ENCODE results near the gene METTL25B.

Gene METTL25B

DNA sequence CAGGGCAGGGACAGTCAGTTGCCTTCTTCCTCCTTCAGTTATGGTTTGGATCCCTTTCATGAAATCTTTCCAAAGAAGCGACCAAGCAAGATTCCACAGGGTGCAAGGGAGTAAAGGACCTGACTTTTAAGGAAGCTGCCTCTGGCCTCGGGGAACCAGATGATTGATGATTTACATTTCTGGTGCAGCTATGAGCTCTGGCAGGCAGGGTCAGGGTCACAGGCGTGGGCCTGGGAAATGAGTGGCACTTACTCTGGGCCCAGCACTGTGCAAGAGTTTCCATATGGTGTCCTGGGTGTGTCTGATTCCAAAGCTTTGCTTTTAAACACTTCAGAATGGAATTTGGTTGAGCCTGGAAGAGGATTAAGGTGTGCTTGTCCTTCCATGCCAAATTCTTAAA lies 15.6 kb upstream of the METTL25B start:
- ATAC-seq, result no peak
- no peak for TF ChIP-seq ZC3H10 (CRISPR knock-in tag; IDR thresholded peaks at IDR 0.05)
- no peak for TF ChIP-seq OSR1 (CRISPR knock-in tag; IDR thresholded peaks at IDR 0.05)
- TF ChIP-seq ZFP3 (CRISPR knock-in tag; IDR thresholded peaks at IDR 0.05), result no peak
- TF ChIP-seq BACH2 (CRISPR knock-in tag; IDR thresholded peaks at IDR 0.05; ENCODE audit: borderline replicate concordance), result no peak
- TF ChIP-seq, protein P1, sequence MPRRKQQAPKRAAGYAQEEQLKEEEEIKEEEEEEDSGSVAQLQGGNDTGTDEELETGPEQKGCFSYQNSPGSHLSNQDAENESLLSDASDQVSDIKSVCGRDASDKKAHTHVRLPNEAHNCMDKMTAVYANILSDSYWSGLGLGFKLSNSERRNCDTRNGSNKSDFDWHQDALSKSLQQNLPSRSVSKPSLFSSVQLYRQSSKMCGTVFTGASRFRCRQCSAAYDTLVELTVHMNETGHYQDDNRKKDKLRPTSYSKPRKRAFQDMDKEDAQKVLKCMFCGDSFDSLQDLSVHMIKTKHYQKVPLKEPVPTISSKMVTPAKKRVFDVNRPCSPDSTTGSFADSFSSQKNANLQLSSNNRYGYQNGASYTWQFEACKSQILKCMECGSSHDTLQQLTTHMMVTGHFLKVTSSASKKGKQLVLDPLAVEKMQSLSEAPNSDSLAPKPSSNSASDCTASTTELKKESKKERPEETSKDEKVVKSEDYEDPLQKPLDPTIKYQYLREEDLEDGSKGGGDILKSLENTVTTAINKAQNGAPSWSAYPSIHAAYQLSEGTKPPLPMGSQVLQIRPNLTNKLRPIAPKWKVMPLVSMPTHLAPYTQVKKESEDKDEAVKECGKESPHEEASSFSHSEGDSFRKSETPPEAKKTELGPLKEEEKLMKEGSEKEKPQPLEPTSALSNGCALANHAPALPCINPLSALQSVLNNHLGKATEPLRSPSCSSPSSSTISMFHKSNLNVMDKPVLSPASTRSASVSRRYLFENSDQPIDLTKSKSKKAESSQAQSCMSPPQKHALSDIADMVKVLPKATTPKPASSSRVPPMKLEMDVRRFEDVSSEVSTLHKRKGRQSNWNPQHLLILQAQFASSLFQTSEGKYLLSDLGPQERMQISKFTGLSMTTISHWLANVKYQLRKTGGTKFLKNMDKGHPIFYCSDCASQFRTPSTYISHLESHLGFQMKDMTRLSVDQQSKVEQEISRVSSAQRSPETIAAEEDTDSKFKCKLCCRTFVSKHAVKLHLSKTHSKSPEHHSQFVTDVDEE (CRISPR knock-in tag; IDR thresholded peaks at IDR 0.05), result no peak
- no peak for TF ChIP-seq ZNF8 (CRISPR knock-in tag; IDR thresholded peaks at IDR 0.05)

DNA sequence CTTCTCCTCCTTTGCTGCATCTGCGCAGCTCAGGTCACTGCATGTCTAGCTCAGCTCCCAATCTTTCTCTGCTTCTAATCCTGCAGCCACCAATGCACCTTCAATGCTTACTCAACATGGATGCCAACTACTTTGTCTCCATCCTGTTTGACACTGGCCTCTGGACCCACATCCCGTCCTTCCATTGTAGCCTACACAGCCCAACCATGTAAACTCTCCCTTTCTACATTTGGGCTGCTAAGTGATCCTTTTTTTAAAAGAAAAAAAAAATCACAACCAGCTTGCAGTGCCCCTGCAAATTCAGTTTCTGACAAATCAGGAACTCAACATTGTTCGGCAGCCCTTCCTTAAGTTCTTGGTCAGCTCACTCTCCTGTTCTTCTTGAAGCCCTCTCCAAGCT lies 13.4 kb upstream of the METTL25B start:
- ATAC-seq, result no peak
- no peak for TF ChIP-seq ZNF565 (CRISPR knock-in tag; conservative IDR thresholded peaks at IDR 0.05; ENCODE audit: low read depth)
- TF ChIP-seq ZC3H10 (CRISPR knock-in tag; IDR thresholded peaks at IDR 0.05), result no peak
- TF ChIP-seq GLIS3 (CRISPR knock-in tag; IDR thresholded peaks at IDR 0.05), result no peak
- no peak for TF ChIP-seq ZNF8 (CRISPR knock-in tag; IDR thresholded peaks at IDR 0.05)
- no peak for TF ChIP-seq PPARA (CRISPR knock-in tag; IDR thresholded peaks at IDR 0.05; ENCODE audit: borderline replicate concordance)
- TF ChIP-seq, protein P2, sequence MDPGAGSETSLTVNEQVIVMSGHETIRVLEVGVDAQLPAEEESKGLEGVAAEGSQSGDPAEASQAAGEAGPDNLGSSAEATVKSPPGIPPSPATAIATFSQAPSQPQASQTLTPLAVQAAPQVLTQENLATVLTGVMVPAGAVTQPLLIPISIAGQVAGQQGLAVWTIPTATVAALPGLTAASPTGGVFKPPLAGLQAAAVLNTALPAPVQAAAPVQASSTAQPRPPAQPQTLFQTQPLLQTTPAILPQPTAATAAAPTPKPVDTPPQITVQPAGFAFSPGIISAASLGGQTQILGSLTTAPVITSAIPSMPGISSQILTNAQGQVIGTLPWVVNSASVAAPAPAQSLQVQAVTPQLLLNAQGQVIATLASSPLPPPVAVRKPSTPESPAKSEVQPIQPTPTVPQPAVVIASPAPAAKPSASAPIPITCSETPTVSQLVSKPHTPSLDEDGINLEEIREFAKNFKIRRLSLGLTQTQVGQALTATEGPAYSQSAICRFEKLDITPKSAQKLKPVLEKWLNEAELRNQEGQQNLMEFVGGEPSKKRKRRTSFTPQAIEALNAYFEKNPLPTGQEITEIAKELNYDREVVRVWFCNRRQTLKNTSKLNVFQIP (CRISPR knock-in tag; IDR thresholded peaks at IDR 0.05; ENCODE audit: borderline replicate concordance, low read depth), result no peak
- TF ChIP-seq OSR1 (CRISPR knock-in tag; IDR thresholded peaks at IDR 0.05), result no peak
- TF ChIP-seq, protein P3, sequence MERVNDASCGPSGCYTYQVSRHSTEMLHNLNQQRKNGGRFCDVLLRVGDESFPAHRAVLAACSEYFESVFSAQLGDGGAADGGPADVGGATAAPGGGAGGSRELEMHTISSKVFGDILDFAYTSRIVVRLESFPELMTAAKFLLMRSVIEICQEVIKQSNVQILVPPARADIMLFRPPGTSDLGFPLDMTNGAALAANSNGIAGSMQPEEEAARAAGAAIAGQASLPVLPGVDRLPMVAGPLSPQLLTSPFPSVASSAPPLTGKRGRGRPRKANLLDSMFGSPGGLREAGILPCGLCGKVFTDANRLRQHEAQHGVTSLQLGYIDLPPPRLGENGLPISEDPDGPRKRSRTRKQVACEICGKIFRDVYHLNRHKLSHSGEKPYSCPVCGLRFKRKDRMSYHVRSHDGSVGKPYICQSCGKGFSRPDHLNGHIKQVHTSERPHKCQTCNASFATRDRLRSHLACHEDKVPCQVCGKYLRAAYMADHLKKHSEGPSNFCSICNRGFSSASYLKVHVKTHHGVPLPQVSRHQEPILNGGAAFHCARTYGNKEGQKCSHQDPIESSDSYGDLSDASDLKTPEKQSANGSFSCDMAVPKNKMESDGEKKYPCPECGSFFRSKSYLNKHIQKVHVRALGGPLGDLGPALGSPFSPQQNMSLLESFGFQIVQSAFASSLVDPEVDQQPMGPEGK (CRISPR knock-in tag; IDR thresholded peaks at IDR 0.05; ENCODE audit: borderline replicate concordance), result no peak
- TF ChIP-seq ARNTL (CRISPR knock-in tag; IDR thresholded peaks at IDR 0.05; ENCODE audit: borderline replicate concordance, low read depth), result no peak
- no peak for TF ChIP-seq RARB (CRISPR knock-in tag; IDR thresholded peaks at IDR 0.05)
- TF ChIP-seq, protein P1 (CRISPR knock-in tag; IDR thresholded peaks at IDR 0.05), result no peak
- no peak for TF ChIP-seq ESRRG (CRISPR knock-in tag; IDR thresholded peaks at IDR 0.05)
- no peak for TF ChIP-seq SNAI2 (CRISPR knock-in tag; IDR thresholded peaks at IDR 0.05)

DNA sequence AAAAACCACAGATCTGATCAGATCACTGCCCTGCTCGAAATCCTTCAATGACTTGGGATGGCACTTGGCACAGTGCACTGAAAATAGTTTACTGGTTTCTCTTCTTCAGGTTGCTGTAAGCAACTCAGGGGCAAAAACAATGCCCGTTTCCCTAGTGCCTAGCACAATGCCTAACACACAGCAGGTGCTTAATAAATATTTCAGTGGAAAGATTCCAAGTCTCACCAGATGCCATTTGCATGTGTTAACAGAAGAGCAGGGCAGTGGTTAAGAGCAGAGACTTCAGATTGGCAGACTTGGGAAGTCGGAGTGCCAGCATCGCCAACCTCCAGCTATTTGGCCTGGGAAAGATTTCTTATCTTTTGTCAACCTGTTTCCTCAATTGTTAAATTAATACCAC lies 10.9 kb upstream of the METTL25B start:
- TF ChIP-seq ESRRG (CRISPR knock-in tag; IDR thresholded peaks at IDR 0.05), result no peak
- no peak for TF ChIP-seq ZC3H10 (CRISPR knock-in tag; IDR thresholded peaks at IDR 0.05)
- TF ChIP-seq CSDC2 (CRISPR knock-in tag; IDR thresholded peaks at IDR 0.05), result no peak
- TF ChIP-seq, protein P2 (CRISPR knock-in tag; IDR thresholded peaks at IDR 0.05; ENCODE audit: borderline replicate concordance, low read depth), result no peak
- TF ChIP-seq ZNF565 (CRISPR knock-in tag; conservative IDR thresholded peaks at IDR 0.05; ENCODE audit: low read depth), result no peak
- no peak for TF ChIP-seq GLIS3 (CRISPR knock-in tag; IDR thresholded peaks at IDR 0.05)
- ATAC-seq, result peak; percentile 8; the same call in 1 of the 3 replicates

DNA sequence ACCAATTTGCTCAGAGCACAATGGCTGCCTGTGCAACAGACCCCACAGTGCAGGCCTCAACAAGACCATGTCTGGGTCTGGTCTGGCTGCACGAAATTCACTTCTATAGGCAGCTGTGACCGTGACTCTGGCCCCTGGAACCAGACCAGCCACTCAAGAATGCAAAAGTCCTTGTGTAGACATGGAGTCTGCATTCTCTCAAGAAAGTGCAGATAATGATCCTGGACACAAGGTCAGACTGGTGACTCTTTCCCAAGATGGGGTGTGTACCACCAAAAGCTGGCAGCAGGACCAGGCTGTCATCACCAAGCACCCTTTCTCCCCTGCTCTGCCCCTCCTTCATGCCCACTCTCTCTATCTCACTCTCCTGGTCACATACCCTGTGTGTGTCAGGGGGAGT lies 7.1 kb upstream of the METTL25B start:
- ATAC-seq, result no peak
- TF ChIP-seq ZNF70 (CRISPR knock-in tag; IDR thresholded peaks at IDR 0.05) (no peak), ZC3H10 (CRISPR knock-in tag; IDR thresholded peaks at IDR 0.05) (no peak), ZFP30 (CRISPR knock-in tag; IDR thresholded peaks at IDR 0.05) (no peak), PPARA (CRISPR knock-in tag; IDR thresholded peaks at IDR 0.05; ENCODE audit: borderline replicate concordance) (no peak), ARNTL (CRISPR knock-in tag; IDR thresholded peaks at IDR 0.05; ENCODE audit: borderline replicate concordance, low read depth) (no peak), TOX (CRISPR knock-in tag; IDR thresholded peaks at IDR 0.05; ENCODE audit: borderline replicate concordance) (no peak), ISL1 (CRISPR knock-in tag; IDR thresholded peaks at IDR 0.05) (no peak), OSR1 (CRISPR knock-in tag; IDR thresholded peaks at IDR 0.05) (no peak), TCF4 (CRISPR knock-in tag; IDR thresholded peaks at IDR 0.05; ENCODE audit: borderline replicate concordance) (no peak)
- TF ChIP-seq, protein P1 (CRISPR knock-in tag; IDR thresholded peaks at IDR 0.05), result no peak
